Midbrain (tissue), 1 donor: ENCODE measurements around the gene LFNG.

Experiments
- DNase-seq: peaks from one replicate; lab custom pipeline; 2025; lab: John Stamatoyannopoulos, UW

LFNG gene

DNA sequence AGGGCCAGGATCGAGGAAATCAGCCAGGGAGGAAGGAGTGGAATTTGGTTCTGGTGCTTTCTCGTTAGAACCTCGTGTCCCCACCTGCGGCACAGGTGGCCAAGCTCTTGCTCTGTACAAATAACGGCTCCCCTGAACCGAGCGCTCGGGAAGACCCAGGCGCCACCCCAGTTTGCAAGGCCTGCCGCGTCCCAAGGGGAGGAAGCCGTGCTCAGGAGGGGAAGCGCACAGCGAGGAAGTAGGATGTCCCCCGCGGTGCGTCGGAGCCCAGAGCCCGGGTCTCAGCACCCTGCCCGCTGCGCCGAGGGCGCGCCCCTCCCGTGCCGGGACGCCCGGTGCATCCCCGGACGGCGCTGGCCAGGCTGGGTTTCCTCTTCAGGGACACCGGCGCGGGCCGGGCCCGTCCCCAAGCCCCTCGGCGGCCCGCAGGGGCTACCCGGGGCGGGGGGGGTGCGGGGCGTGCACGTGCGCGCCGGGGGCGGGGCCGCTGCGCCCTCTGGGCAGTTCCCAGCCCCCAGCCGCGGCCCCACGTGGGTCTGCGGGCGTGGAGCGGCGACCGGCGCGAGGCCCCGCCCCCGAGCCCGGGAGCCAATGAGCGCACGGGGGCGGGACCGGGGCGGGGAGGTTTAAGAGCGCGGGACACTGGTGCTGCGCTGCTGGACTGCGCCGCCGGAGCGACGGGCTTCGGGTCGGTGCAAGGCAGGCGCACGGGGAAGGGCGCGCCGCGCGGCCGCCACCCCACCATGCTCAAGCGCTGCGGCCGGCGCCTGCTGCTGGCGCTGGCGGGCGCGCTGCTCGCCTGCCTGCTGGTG lies at the start of gene LFNG:
Gene LFNG, plus strand, starts transcription at position 656 of the 812 bp plus-strand sequence. Its CDS starts 88 bp downstream, at position 744.
- peak; percentile 95 for DNase-seq

DNA sequence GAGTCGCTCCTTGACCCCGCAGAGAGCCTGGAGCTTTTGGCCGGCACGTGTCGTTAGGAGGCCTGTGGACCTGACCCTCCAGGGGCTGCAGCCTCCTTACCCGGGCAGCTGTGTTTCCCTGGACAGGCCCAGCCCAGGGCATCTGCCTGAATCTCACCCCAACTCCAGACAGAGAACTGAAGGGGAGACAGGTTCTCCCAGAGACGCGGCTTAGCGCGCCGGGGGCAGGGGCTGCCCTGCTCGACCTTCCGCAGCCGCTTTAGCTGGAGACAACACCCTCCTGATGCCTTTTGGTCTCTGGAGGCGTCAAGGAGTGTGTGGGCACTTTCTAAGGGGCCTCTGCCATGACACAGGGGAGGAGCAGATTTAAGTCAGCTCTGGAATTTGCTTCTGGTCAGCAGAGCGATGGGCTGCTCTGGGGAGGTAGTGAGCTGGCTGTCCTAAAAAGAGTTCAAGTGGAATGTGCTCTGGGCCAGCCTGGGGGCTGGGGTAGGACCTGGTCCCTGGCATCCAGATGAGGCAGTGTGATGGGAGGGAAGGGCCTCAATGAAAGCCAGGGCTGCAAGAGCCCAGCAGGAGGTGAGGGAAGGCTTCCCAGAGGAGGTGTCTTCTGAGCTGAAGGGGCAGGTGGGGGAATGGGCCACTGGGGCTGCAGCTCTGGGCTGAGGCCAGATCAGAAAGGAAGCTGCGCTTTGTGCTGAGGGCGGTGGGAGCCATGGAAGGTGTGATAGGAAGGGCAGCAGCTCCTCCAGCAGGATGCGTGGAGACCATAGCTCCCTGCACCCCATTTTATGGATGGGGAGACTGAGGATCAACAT lies 49.2 kb upstream of the LFNG start:
- no peak for DNase-seq

GRCh38 chr7:2471022-2471329 lies 48.6 kb upstream of the LFNG start:
- DNase-seq = no peak

DNA sequence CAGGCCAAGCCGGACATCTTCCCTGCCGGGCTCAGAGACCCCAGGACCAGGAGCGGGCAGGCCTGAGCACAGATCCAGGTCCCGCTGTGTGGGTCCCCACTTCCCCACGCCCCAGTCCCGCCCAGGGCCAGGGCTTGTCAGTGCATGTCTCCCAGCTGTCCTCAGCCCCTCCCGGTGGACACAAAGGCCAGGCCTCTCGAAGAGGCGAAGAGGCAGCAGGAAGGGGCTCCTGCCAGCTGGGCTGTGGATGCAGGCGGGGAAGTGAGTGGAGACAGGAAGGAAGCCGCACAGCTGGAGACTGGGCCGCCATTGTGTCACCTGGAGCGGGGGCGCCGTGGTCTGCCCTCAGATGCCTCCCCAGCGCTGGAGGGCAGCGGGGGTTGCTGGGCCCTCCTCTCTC lies 48.2 kb upstream of the LFNG start:
- DNase-seq = no peak

DNA sequence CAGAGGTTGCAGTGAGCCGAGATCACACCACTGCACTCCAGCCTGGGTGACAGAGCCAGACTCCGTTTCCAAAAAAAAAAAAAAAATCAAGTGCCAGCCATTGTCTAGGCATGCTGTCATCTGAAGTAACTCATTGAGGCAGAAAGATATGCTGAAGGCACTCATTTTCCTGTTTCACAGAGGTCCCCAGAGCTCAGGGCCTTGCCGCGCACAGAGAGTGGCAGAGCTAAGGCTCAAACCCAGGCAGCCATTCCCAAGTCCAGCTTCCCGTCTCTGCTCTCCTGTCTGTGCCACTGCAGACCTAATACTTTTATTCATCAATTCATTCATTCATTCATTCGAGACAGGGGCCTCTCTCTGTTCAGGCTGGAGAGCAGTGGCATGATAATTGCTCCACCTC lies 46.8 kb upstream of the LFNG start:
- no peak for DNase-seq

DNA sequence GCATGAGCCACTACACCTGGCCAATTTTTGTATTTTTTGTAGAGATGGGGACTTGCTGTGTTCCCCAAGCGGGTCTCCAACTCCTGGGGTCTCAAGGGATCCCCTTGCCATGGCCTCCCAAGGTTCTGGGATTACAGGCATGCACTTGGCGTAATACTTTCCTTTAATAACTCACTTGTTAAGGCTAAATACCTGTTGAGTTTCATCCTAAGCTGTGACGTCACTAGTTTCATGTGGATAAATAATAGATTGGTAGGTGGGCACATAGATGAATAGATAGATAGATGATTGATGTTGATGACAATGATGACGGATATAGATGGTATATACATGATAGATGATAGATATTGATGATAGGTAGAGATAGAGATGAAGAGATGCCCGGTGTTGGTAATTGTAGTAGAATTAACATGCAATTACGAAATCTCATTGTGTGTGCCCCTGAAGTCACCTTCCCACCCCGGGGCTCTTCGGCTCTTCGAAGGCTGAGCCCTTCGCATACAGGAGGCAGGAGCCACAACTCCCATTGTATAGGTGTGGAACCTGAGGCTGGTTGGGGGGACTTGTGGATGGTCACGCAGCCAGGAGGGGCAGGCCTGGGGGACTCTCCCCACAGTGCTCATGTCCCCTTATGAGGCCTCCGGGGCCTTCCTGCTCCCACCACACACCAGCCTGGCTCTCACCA lies 45.9 kb upstream of the LFNG start:
- no peak for DNase-seq

GRCh38 chr7:2474224-2474623 lies 45.4 kb upstream of the LFNG start:
- no peak for DNase-seq

DNA sequence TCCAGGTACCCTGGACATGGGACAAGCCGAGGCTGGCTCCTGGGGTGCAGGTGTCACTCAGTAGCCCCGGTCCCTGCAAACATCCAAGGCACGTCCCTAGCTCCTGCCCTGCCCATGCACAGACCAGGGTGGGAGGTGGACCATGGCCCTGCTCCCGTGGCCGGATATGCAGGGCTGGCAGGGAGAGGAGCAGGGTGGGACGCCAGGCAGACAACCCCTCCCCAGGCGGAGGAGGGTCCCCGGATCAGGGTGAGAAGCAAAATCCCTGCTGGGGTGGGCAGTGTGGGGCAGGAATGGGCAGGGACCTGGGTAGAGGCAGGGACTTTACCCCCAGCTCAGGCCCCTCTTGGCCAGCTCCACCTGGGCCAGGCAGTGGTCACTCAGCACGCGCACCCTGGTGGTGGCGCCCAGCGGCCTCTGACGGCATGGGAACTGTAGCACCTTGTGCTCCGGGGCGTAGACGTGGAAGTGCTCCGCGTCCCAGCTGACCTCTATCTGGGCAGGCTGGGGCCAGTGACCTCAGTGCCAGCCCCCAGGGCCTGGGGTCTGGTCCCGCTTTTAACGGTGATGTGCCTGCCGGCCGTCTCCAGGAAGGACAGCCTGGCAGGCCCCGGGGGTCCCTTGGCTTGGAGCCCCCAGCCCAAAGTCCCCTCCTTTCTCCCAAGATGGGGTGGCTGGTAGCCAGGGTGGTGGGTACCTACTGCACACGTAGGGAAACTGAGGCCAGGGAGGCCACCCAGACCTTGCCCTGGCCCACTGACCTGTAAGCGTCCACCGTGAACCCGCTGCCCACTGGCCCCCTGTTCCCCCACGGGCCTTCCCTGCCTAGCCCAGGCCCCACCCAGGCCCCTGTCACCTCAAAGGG lies 44.5 kb upstream of the LFNG start:
- no peak for DNase-seq

DNA sequence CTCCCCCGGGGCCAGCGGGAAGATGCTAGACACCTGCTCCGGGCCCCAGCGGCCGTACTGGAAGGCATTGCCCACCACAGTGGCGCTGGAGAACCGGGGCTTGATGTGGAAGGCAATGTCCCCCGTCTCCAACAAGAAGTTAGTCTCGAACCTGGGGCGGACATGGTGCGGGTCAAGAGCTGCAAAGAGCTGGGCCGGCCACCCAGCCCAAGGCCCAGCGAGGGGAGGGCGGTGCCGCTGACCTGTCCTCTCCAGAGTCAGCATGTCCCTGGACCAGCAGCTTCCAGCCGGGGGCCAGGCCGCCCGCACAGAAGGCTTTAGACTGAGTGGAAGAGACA lies 43.9 kb upstream of the LFNG start:
- no peak for DNase-seq

DNA sequence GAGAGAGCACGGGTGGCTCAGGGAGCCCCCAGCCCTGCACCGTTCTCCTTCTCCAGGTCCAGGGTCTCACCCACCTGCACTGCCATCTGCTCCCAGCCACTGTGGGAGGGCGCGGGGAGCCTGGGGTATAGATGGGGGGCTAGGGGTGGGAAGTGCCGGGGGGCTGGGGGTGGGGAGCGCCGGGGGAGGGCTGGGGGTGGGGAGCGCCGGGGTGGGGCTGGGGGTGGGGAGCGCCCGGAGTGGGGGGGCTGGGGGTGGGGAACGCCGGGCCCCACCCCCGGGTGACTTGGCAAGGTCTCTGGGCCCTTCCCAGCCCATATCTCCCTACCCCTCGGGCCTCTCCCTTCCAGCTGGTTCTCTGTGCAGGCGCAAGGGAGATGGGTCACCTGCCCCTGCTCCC lies 43.3 kb upstream of the LFNG start, which contains the start of gene GRIFIN:
Gene GRIFIN, minus strand, starts transcription at position 101 of the 400 bp plus-strand sequence. Its CDS starts 15 bp downstream, at position 86.
- no peak for DNase-seq

- no peak for DNase-seq
Measured at GRCh38 chr7:2476776-2477446, 42.7 kb upstream of the LFNG start.

GRCh38 chr7:2477447-2478398 lies 41.9 kb upstream of the LFNG start:
- DNase-seq = peak; percentile 54

DNA sequence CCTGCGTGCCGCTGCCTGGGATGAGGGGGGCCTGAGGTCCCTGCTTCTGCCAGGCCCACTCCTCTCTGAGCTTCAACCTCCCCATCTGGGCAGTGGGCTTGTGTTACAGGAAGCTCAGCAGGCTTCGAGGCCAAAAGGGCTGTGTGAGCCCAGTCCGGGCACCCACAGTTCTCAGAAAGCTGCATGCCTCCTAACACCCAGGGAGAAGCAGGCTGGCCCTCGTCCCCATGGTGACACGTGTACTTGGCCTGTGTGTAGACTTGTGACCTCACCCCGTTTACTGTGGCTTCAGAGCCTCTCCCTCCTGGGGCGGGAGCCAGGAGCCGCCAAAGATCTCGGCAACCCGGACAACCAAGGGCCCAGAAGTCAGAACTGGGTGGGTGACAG lies 41.2 kb upstream of the LFNG start:
- peak; percentile 36 for DNase-seq

DNA sequence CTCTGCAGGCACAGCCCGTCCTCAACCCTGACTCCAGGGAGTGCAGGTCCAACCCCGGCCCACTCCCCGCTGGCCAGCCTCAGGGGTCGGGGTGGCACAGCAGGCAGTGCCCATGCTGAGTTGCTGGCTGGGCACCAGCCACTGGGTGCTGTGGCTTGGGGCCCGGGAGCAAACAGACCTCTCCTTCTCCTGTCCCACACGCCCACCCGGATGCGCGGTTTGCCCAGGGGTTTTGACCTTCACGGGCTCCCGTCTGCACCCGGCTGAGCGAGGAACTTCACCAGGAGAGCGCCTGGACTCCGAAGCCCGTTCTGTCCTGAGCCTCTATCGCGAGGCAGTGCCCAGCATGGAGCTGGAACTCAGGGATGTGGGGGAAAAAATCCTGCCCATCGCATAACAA lies 40.8 kb upstream of the LFNG start:
- DNase-seq = no peak

- DNase-seq = no peak
Measured at GRCh38 chr7:2479276-2480069, 40.1 kb upstream of the LFNG start.

DNA sequence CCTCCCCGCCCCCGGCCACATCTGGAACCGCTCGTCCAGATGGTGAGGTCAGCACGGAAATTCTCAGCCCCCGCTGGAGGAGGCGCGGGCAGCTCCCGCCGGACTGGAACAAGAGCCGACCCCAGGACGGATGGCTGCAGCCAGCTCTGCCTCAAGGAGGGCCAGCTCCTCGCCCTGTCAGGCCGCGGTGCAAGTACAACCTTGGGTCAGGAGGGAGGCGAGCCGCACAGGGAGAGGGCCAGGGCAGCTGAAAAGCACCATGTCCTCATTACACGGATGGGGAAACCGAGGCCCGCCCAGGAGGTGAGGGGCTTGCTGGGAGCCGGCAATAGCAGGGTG lies 39.5 kb upstream of the LFNG start:
- DNase-seq = no peak

DNA sequence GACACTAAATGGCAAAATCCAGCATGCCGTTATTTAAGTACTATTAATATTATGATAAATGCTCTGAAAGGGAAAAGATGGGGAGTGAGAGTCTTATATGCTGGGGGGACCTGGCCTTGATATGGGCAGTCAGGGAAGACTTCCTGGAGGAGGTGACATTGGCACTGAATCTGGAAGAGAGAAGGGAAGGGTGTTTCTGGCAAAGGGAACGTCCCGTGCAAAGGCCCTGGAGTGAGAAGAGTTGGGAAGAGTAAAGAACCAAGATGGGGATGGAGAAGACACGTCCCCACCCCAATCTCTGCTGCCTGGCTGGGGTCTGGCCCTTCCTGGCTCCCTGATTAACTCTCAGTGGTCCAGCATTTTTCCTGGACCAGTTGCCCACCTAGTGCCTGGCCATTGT lies 38.4 kb upstream of the LFNG start:
- DNase-seq = no peak

DNA sequence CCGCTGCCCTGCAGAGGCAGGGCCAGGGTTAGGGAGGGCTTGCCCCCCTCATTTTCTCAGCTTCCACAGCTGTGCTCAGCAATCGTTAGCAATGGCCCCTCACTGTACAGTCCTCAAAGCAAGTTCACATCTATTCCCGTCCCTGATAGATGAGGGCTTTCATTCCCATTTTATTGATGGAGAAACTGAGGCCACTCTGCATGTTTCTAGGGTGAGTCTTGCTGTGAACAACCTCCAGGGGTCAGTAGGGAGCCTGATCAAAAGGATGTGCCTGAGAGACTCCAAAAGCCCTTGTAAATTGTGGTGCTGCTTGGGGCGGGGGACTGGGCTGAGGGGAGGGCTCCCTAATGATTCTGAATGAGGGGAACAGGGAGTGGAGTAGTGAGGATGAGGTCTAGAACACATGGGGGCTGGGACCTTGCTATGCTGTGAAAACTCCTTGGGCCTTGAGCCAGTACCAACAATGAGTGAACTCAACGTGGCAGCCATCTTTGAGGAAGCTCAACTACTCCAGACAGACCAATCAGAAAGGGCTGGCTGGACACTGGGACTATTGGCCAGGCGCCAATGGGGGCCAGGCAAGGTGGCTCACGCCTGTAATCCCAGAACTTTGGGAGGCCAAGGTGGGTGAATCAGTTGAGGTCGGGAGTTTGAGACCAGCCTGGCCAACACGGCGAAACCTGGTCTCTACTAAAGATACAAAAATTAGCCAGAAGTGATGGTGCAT lies 36.7 kb upstream of the LFNG start:
- DNase-seq = no peak

- no peak for DNase-seq
Measured at GRCh38 chr7:2483494-2483893, 36.1 kb upstream of the LFNG start.
